Measurements from ENCODE around the gene OBP2A. TPM values are rescaled to one million over a fixed set of nuclear protein-coding genes. Genes with fewer than 3 reads are reported as not detected.

Gene OBP2A
- total RNA-seq, 1 experiment from 2014 or later: not detected

GRCh38 chr9:135565636-135566035 lies 19.7 kb downstream of the OBP2A start:
- no peak overlapping the region for H3K27ac ChIP-seq (ENCODE audit: insufficient read length, low read depth, low read length)
- no CpG with 5 or more reads among the region's 8 CpGs for WGBS (ENCODE audit: extremely low coverage, insufficient read length, low lambda C conversion rate)
- Mint-ChIP-seq H3K27ac (no peak overlapping the region), H3K27me3 (ENCODE audit: low read depth) (peaks cover 3% of the 10 kb centered on the region; the same call in 1 of the 2 replicates), H3K36me3 (ENCODE audit: insufficient read depth in 1 of 3, low read depth in 3 of 3) (peaks cover 8% of the 10 kb centered on the region in 3 experiments), H3K9me3 (peaks cover 9 to 11% of the 10 kb centered on the region in 2 experiments), H3K4me1 (peaks cover 7 to 8% of the 10 kb centered on the region in 2 experiments), H3K4me3 (no peak overlapping the region)
- H4K8ac ChIP-seq (replicated peaks; ENCODE audit: insufficient read length, low read depth, low read length): no peak overlapping the region
- H2BK12ac ChIP-seq (ENCODE audit: insufficient read length, low read depth, low read length): no peak overlapping the region
- no peaks in the 10 kb centered on the region; the same call in 1 of the 2 replicates for H3K4me1 ChIP-seq (ENCODE audit: insufficient read depth, low read length)
- no peak overlapping the region for H3T11ph ChIP-seq (ENCODE audit: low read length)
- H3K27me3 ChIP-seq (ENCODE audit: insufficient read depth, low read length): no peaks in the 10 kb centered on the region
- no peaks in the 10 kb centered on the region for H4K20me1 ChIP-seq (ENCODE audit: control insufficient read depth, insufficient read depth, insufficient read length)
- no peak for TF ChIP-seq CTCF (conservative IDR thresholded peaks at IDR 0.05)
- no peak overlapping the region for H4K91ac ChIP-seq (ENCODE audit: insufficient read length, low read depth, low read length)
- no peak overlapping the region for H4K5ac ChIP-seq (ENCODE audit: insufficient read length, low read depth, low read length)
- H2AK5ac ChIP-seq (ENCODE audit: insufficient read length, low read length): no peak overlapping the region
- H2BK5ac ChIP-seq (ENCODE audit: insufficient read length, low read length): no peak overlapping the region
- H3K56ac ChIP-seq (ENCODE audit: insufficient read length, low read depth, low read length): no peak overlapping the region
- no peak overlapping the region for H2BK20ac ChIP-seq (ENCODE audit: low read depth, low read length, poor library complexity, severe bottlenecking)
- H3K9me3 ChIP-seq (ENCODE audit: control insufficient read depth, low read depth, low read length): no peaks in the 10 kb centered on the region
- H3K79me1 ChIP-seq (ENCODE audit: insufficient read depth, low read depth, low read length, poor library complexity, severe bottlenecking): no peaks in the 10 kb centered on the region
- no peak overlapping the region for H3K4ac ChIP-seq (ENCODE audit: low read depth, low read length)
- no peak overlapping the region for H3K18ac ChIP-seq (ENCODE audit: insufficient read length, low read depth, low read length)
- no peak overlapping the region; the same call in 1 of the 2 replicates for H3K14ac ChIP-seq (ENCODE audit: insufficient read depth, low read length)
- H3K23ac ChIP-seq (ENCODE audit: insufficient read length, low read depth, low read length): no peak overlapping the region
- DNase-seq: no peak
- H3K4me2 ChIP-seq (ENCODE audit: insufficient read depth, insufficient read length, low read length): no peak overlapping the region
- no peak overlapping the region for H2BK120ac ChIP-seq (ENCODE audit: low read depth, low read length, poor library complexity, severe bottlenecking)
- H3K79me2 ChIP-seq (ENCODE audit: insufficient read depth, low read length): no peaks in the 10 kb centered on the region
- H2BK15ac ChIP-seq (ENCODE audit: low read depth, low read length): no peak overlapping the region
- H2AFZ ChIP-seq (ENCODE audit: low read length): no peak overlapping the region
- H3K9ac ChIP-seq (ENCODE audit: extremely low read depth, insufficient read length, low read length): no peak overlapping the region
- H3K23me2 ChIP-seq (ENCODE audit: insufficient read length, low read depth, low read length, poor library complexity, severe bottlenecking): no peaks in the 10 kb centered on the region
